Pancreas (tissue), 10 donors: ENCODE measurements around the gene NAT8L. TPM values are rescaled to one million over a fixed set of nuclear protein-coding genes. Genes with fewer than 3 reads are reported as not detected.
A peak's percentile ranks its signal among the peaks of the same experiment; 100 is the strongest.

Experiments used
- ATAC-seq, 4 donors: fragments of 200-7000 bp; cut with Tn5 transposase; one replicate each; pipeline versions ENCODE4 v1.8.0 to v1.9.1; 2020; ENCODE audit warnings: mild to moderate bottlenecking in 4 of 4, moderate library complexity in 4 of 4
- DNase-seq, 6 donors: peaks; one replicate each; pipeline ENCODE4 v3.0.0-alpha.2; 2020
- FAIRE-seq: peaks from 2 replicates; lab custom pipeline; 2012; peaks lifted over from hg19 to GRCh38; lab: Jason Lieb, UNC
- H3K27ac ChIP-seq, 4 donors: fragments of 200-600 bp; sonication (generic); 1 replicate in 3 of 4; 2 replicates in 1 of 4; pipeline versions ENCODE4 v1.5.0 to v1.8.0; 2020
- H3K27me3 ChIP-seq, 4 donors: fragments of 200-600 bp; one replicate each; pipeline ENCODE4 v1.8.0; 2021
- H3K36me3 ChIP-seq, 3 donors: fragments of 200-600 bp; sonication (generic) in 1 of 3; one replicate each; pipeline versions ENCODE4 v1.5.0 to v1.8.0; 2020 to 2021
- H3K4me1 ChIP-seq, 3 donors: fragments of 200-600 bp; one replicate each; pipeline ENCODE4 v1.8.0; 2021
- H3K4me3 ChIP-seq, 4 donors: fragments of 200-600 bp; sonication (generic) in 2 of 4; one replicate each; pipeline versions ENCODE4 v1.5.0 to v1.8.0; 2020 to 2021
- H3K9me3 ChIP-seq, 4 donors: fragments of 200-600 bp; one replicate each; pipeline ENCODE4 v1.8.0; 2021
- WGBS, 2 donors: extraction: QIAGEN DNeasy Blood & Tissue Kit; methylation state at CpG; one replicate each; pipeline ENCODE4 v1.1.7; 2013; 5-methylcytosine and 5-hydroxymethylcytosine counted together
- intact Hi-C, 3 donors: fragments of 100-400 bp; cut with DNase I; formaldehyde crosslinking; loops; one replicate each; pipeline versions ENCODE4 v1.11.1 to v1.14.2; 2022
- polyA plus RNA-seq, 2 donors: library from polyadenylated mRNA; stranded (reverse); fragments of 200-250 nt; gene quantifications; one replicate each; pipeline ENCODE4 v1.2.3, GENCODE V29; 2013
- total RNA-seq, 6 donors: library from RNA; stranded (reverse); fragmentation: NEBNext Ultra II Directional in 4 of 6; extraction: Animal tissue kit (Norgen Biotek cat#: 25700) in 4 of 6; gene quantifications; one replicate each; pipeline versions ENCODE4 v1.2.1 to v1.2.4, GENCODE V29; 2021 to 2023
- TF ChIP-seq, protein P1 (sequence below), 4 donors: fragments of 200-600 bp; sonication (generic) in 3 of 4; IDR thresholded peaks; one replicate each; pipeline versions ENCODE4 v1.5.0 to v1.8.0; 2021; ENCODE audit warnings: antibody characterized with exemption in 4 of 4
- donor health status: healthy with polysubstance abuse.
- donor health status: DM: no; HTN: no; CAD: no; lungs with moderate emphysema.
- donor health status: DM: no; HTN: no; CAD: no.
- donor health status: control.
- donor health status: control.
- donor health status: Bipolar disorder and iron deficiency.
- donor health status: DM: yes; HTN: yes; CAD: no.
- donor health status: DM: no; HTN: no; CAD: no.
- donor health status: DM: no; HTN: no; CAD: no.
- donor health status: DM: yes; HTN: yes; CAD: no.

NAT8L gene
- total and polyA plus RNA-seq, 8 donors, result 3.0 to 7.2 (median 4.8) TPM

DNA sequence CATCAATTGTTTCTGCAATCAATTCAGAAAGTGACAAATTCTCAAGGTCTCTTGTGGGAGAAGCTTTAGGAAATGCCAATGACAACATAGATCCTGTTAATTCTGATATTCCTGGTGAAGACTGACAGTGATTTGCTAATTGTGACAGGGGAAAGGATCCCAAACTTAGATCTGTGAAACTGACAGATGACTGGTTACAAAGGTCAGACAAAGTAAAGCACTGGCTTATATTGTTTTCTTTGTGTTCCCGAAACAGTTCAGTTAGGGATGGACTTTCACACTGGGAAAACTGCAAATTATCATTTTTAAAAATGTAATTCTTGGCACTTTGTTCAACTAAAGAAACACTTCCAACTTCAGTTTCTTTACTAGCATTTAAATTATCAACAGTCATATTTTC is 30.1 kb downstream of the NAT8L start:
- ATAC-seq (no peak), DNase-seq (no peak), FAIRE-seq (no peak)
- Histone ChIP-seq H3K27me3 (no peaks in the 10 kb centered on the region), H3K27ac (no peak overlapping the region), H3K4me1 (peaks cover 0 to 4% (median 0%) of the 10 kb centered on the region in 3 donors), H3K9me3 (no peaks in the 10 kb centered on the region), H3K36me3 (no peaks in the 10 kb centered on the region), H3K4me3 (no peak overlapping the region)
- TF ChIP-seq, protein P1, sequence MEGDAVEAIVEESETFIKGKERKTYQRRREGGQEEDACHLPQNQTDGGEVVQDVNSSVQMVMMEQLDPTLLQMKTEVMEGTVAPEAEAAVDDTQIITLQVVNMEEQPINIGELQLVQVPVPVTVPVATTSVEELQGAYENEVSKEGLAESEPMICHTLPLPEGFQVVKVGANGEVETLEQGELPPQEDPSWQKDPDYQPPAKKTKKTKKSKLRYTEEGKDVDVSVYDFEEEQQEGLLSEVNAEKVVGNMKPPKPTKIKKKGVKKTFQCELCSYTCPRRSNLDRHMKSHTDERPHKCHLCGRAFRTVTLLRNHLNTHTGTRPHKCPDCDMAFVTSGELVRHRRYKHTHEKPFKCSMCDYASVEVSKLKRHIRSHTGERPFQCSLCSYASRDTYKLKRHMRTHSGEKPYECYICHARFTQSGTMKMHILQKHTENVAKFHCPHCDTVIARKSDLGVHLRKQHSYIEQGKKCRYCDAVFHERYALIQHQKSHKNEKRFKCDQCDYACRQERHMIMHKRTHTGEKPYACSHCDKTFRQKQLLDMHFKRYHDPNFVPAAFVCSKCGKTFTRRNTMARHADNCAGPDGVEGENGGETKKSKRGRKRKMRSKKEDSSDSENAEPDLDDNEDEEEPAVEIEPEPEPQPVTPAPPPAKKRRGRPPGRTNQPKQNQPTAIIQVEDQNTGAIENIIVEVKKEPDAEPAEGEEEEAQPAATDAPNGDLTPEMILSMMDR (IDR thresholded peaks at IDR 0.05), result no peak
- 17 to 36% methylated on average over 1 of the region's 1 CpG for WGBS, 2 donors
- intact Hi-C loops, result no loop called here

DNA sequence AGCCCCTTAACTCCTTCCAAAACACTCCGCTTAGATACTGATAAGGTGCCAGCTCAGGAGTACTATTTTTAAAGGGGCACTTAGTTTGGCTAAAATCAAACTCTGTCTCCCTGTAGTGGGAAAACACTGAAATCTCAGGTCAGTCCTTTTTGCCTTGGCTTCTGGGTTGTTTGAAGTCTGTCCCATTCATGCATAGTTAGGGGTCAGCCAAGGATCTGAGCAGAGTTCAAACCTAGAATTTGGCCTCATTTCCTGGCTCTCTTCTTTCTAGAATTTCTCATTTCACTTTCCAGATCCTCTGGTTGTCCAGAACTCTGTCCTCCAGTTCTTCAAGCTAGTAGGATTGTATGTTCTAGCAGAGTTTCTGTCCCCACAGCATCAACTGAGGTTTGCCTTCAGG is 31.5 kb downstream of the NAT8L start:
- FAIRE-seq (no peak), ATAC-seq (no peak), DNase-seq (no peak)
- TF ChIP-seq, protein P1 (IDR thresholded peaks at IDR 0.05), result no peak
- Histone ChIP-seq H3K4me1 (peaks cover 0 to 4% (median 0%) of the 10 kb centered on the region in 3 donors), H3K9me3 (no peaks in the 10 kb centered on the region), H3K4me3 (no peak overlapping the region), H3K36me3 (no peaks in the 10 kb centered on the region), H3K27ac (no peak overlapping the region), H3K27me3 (no peaks in the 10 kb centered on the region)
- intact Hi-C loops, result no loop called here
- 92 to 100% methylated on average over 1 of the region's 1 CpG for WGBS, 2 donors

DNA sequence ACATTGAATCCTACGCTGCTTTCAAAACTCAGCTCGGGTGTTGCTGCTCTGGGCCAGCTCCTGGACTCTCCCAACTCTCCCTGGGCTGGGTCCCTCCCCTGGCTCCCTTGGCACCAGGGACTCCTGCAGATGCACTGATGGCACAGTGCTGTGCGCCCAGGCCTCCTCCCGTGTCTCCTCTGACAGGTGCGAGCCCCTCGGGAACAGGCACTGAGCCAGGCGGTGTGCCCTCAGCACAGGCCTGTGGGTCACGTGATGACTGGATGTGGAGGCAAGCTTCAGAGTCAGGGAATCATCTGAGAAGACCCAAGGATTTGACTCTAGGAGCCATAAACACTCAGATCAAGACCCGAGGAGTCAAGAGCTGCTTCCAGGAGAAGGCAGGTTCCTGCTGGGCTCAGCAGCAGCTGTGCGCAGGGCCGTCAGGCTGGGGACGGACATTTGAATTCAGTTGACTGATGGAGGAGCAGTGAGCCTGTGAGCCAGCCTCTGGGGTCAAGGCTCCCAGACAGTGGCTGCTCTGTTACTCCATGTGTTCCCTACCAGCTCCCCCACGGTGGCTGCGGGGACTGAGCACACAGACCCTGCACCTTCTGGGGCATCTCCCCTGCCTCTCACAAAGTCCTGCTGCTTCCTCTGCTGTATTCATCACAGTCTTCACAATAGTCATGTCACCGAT is 33.0 kb downstream of the NAT8L start:
- no peak overlapping the region for H3K27ac ChIP-seq
- intact Hi-C loops, result no loop called here
- 88 to 95% methylated on average over 15 of the region's 15 CpGs for WGBS, 2 donors
- no peak for FAIRE-seq
- H3K36me3 ChIP-seq, result no peaks in the 10 kb centered on the region
- H3K4me3 ChIP-seq, result no peak overlapping the region
- H3K4me1 ChIP-seq, result peaks cover 0 to 4% (median 0%) of the 10 kb centered on the region in 3 donors
- no peaks in the 10 kb centered on the region for H3K27me3 ChIP-seq
- H3K9me3 ChIP-seq, result no peaks in the 10 kb centered on the region
- peak in 1 of 6 donors; percentile 51 for DNase-seq
- TF ChIP-seq, protein P1 (IDR thresholded peaks at IDR 0.05), result no peak
- ATAC-seq, result no peak

DNA sequence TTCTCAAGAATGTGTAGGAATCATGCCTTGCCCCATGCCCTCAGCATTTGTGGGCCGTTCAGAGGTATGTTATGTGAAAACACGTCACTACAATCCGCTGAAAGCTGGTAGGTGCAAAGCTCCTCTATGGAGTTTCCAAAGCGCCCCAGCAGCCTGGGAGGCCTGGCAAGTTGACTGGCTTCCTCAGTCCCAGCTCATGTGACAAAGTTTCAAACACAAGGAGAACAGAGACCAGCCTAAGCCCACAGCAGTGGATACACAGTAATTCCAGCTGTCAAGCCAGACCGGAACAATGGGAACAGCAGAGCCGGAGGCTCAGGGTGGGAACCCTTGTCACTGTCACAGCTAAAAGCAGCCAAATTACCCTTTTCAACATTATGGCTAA is 33.5 kb downstream of the NAT8L start:
- 92 to 95% methylated on average over 6 of the region's 6 CpGs for WGBS, 2 donors
- no peak for ATAC-seq
- no peaks in the 10 kb centered on the region for H3K36me3 ChIP-seq
- intact Hi-C loops, result no loop called here
- TF ChIP-seq, protein P1 (IDR thresholded peaks at IDR 0.05), result no peak
- H3K27ac ChIP-seq, result no peak overlapping the region
- H3K4me1 ChIP-seq, result peaks cover 0 to 4% (median 0%) of the 10 kb centered on the region in 3 donors
- no peaks in the 10 kb centered on the region for H3K9me3 ChIP-seq
- FAIRE-seq, result no peak
- H3K27me3 ChIP-seq, result no peaks in the 10 kb centered on the region
- no peak for DNase-seq
- no peak overlapping the region for H3K4me3 ChIP-seq

GRCh38 chr4:2093265-2093664 is 34.1 kb downstream of the NAT8L start:
- ATAC-seq (no peak), FAIRE-seq (no peak), DNase-seq (no peak)
- peaks cover 0 to 4% (median 0%) of the 10 kb centered on the region in 3 donors for H3K4me1 ChIP-seq
- H3K9me3 ChIP-seq, result no peaks in the 10 kb centered on the region
- no peaks in the 10 kb centered on the region for H3K36me3 ChIP-seq
- TF ChIP-seq, protein P1 (IDR thresholded peaks at IDR 0.05), result no peak
- intact Hi-C loops, result no loop called here
- H3K27ac ChIP-seq, result no peak overlapping the region
- no peaks in the 10 kb centered on the region for H3K27me3 ChIP-seq
- H3K4me3 ChIP-seq, result no peak overlapping the region
- 91 to 98% methylated on average over 6 of the region's 6 CpGs for WGBS, 2 donors
